HFF-Myc (cell line): ENCODE measurements around the gene GRK4.
"Not testable (repeated sequence)": the region's sequence is repeated elsewhere in the genome, so short reads cannot be mapped to it uniquely, and the experiment has no call there.

Experiments used
- DNase-seq: peaks from one replicate; pipeline ENCODE4 v3.0.0-alpha.2; 2011; ENCODE audit warnings: low read depth; ENCODE audit errors: extremely low read depth
- H3K4me3 ChIP-seq: replicated peaks from 2 replicates; pipeline ENCODE4 v1.5.1; 2011; ENCODE audit warnings: low read depth, mild to moderate bottlenecking, control low read depth, low read length
- TF ChIP-seq, protein P1 (sequence below): IDR thresholded peaks from 2 replicates; pipeline ENCODE4 v1.5.1; 2012; ENCODE audit warnings: mild to moderate bottlenecking, low read depth, low read length, control low read depth; ENCODE audit errors: missing control alignments

Gene GRK4

DNA sequence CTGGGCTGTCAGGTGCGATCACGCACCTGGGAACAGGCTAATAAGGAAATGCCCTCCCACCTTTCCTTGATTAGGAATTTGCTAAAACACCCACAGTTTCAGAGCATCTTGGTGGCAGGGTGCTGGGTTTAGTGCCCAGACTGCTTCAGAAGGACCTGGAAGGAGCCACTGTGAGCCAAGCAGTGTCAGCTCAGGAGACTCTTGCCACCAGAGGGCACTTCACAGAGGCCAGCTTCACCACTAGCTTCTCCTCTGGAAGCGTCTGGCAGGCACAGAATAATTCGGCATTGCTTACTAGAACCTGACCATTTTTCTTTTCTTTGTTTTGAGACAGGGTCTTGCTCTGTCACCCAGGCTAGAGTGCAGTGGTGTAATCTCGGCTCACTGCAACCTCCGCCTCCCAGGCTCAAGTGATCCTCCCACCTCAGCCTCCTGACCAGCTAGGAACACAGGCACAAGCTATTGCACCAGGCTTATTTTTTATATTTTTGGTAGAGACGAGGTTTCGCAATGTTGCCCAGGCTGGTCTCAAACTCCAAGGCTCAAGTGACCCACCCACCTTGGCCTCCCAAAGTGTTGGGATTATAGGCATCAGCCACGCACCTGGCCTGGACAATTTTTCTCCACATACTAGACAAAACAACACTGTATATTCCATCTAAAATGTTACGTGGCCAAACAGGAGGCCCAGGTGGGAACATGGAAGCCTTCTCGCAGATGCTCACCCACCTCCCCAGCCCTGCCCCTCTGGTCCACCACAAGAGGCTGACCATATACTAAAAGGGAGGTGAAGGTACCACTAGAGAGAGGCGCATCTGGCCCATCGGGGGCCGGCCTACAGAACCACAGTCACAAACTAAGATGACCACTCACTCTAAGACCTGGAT, 14.2 kb upstream of the GRK4 start:
- no peak for DNase-seq
- TF ChIP-seq, protein P1, sequence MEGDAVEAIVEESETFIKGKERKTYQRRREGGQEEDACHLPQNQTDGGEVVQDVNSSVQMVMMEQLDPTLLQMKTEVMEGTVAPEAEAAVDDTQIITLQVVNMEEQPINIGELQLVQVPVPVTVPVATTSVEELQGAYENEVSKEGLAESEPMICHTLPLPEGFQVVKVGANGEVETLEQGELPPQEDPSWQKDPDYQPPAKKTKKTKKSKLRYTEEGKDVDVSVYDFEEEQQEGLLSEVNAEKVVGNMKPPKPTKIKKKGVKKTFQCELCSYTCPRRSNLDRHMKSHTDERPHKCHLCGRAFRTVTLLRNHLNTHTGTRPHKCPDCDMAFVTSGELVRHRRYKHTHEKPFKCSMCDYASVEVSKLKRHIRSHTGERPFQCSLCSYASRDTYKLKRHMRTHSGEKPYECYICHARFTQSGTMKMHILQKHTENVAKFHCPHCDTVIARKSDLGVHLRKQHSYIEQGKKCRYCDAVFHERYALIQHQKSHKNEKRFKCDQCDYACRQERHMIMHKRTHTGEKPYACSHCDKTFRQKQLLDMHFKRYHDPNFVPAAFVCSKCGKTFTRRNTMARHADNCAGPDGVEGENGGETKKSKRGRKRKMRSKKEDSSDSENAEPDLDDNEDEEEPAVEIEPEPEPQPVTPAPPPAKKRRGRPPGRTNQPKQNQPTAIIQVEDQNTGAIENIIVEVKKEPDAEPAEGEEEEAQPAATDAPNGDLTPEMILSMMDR: peak; percentile 57
- no peak overlapping the region for H3K4me3 ChIP-seq

DNA sequence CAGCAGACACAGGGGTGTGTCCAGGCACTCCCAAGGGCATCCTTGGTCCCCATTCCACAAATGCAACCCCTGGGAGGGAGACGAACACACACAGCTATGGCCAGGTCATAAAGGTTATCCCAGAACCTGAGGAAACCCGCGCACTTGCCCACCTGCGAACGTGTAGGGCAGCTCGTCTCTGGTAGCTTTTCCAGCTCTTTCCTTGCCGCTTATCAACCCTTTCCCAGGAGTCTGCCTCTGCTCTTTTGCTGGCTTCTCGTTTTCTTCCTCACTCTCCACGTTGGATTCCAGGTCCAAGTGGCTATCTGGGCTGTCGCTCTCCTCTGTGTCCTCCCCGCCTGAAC, 13.6 kb upstream of the GRK4 start:
- TF ChIP-seq, protein P1: no peak
- H3K4me3 ChIP-seq: no peak overlapping the region

DNA sequence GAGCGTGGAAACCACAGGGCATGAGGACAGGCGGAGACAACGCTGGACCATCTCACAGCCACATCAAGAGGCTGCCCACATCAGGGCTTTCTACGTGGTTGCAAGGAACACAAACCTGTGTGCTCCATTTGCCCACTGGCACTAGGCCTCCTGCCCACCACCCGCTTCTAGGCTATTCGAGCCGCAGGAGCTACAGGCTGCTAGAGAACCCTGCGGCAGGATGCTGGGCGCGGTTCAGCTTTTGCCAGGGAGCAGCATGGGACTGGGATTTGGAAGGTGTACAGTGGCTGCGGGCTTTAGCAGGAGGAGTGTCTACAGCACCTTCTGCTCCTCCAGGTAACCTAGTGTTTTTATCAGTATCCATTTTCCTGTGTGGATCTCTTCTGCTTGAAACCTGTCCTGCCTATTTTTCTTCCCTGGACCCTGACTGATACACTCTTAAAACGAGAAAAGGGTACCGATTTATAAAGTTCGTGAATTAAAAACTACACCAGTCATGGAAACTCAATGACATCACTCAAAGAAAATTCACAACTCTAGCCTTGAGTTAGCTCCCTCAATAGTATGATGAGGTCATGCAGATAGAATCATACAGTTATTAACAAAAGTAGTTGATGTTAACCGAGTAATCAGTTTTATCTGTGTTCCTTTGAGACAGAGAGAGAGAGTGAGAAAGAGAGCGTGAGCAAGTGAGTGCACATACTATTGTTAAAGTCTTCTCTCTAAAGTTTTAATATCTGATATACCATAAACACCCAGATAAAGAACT, 13.0 kb upstream of the GRK4 start:
- TF ChIP-seq, protein P1: no peak
- no peak for DNase-seq
- no peak overlapping the region for H3K4me3 ChIP-seq

More for the DNA sequence above, 13.6 kb upstream of the GRK4 start:
- no peak for DNase-seq

DNA sequence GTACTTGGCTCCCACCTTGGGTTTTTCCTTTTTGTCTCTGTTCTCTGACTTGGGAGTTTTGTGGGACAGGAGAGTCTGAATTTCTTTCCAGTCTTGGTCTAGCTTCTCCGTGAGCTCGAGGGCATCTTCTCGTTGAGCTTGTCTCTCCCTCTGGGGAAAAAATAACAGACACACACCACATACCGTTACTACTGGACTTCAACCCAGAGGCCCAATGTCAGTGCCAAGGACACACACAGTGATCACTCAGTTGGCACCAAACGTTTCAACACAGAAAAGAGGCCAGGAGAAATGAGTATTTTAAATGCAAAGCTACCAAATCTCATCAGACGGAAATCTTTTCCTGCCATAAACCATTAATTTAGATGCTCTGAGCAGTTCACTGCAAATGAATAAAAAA, 9.9 kb upstream of the GRK4 start:
- TF ChIP-seq, protein P1: no peak
- H3K4me3 ChIP-seq: no peak overlapping the region
- DNase-seq: no peak

DNA sequence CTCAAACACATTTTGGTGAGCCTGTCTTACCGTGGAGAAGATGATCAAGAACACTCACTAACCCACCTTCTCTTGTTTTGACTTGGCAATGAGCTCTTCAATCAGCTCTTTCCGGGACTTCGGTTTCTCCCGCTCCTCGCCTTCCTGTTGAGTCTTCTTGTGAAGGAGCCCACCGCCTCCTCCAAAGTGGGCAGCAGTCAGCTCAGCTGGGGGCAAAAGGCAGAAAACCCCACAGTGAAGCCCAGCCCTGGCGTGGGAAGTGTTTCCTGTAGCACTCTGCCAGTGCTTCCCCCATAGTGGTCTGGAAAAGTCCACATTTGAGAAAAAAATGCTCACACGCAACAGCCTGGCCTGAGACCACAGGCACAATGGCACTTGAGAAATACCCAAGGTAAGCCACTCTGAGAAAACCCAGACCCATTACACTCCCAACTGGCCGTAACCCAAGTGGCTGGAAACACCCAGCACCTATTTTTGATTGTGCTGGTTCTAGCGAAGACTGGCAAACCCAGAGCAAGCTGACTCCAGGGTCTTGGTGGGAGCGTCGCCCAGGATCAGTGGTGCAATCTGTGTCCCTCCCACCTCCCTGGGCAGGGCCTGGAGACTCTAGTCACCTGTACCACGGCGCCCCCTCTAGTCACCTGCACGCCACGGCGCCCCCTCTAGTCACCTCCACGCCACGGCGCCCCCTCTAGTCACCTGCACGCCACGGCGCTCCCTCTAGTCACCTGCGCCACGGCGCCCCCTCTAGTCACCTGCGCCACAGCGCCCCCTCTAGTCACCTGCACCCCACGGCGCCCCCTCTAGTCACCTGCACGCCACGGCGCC, 8.8 kb upstream of the GRK4 start:
- H3K4me3 ChIP-seq: no peak overlapping the region
- TF ChIP-seq, protein P1: peak; percentile 15
- DNase-seq: no peak

DNA sequence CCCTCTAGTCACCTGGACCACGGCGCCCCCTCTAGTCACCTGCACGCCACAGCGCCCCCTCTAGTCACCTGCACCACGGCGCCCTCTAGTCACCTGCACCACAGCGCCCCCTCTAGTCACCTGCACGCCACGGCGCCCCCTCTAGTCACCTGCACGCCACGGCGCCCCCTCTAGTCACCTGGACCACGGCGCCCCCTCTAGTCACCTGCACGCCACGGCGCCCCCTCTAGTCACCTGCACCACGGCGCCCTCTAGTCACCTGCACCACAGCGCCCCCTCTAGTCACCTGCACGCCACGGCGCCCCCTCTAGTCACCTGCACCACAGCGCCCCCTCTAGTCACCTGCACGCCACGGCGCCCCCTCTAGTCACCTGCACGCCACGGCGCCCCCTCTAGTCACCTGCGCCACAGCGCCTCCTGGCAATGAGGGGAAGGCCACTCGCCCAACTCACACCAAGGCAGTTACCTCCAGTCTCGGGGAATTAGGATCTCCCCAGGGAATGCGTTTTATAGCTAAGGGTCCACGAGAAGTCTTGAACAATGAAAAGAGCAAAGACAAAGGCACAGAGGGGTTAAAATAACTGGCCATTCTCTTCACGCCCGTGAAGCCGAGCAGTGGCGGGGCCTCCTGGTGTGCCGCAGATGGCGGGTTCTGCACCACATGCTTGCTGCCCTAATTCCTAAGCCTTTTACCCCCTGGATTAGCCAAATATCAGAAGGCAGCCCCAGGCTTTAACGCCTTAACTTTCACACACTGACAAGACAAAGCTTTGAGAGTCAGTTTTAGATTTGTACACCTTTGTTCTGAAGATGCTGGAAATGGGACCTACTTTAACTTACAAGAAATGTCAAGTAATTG, 8.0 kb upstream of the GRK4 start:
- DNase-seq, H3K4me3 ChIP-seq: not testable (repeated sequence)
- TF ChIP-seq, protein P1: peak; percentile 17
